Neural cell (in vitro differentiated cells): ENCODE results near the gene WASHC1.
"Not testable (repeated sequence)": the region's sequence is repeated elsewhere in the genome, so short reads cannot be mapped to it uniquely, and the experiment has no call there.

Source experiments
- CTCF ChIP-seq: fragments of 450-650 bp; IDR thresholded peaks from 2 replicates; pipeline ENCODE4 v1.5.1; 2014; ENCODE audit warnings: antibody characterized with exemption, mild to moderate bottlenecking, moderate library complexity; ENCODE audit not compliant: poor library complexity, severe bottlenecking
- EP300 ChIP-seq: fragments of 450-650 bp; conservative IDR thresholded peaks from 2 replicates; pipeline ENCODE4 v1.6.1; 2014; ENCODE audit warnings: antibody characterized with exemption, mild to moderate bottlenecking, moderate library complexity; ENCODE audit not compliant: poor library complexity, severe bottlenecking
- EZH2 ChIP-seq: fragments of 200-600, 300-800 bp; shearing (Covaris generic), sonication (generic); IDR thresholded peaks from 2 replicates; pipeline ENCODE4 v1.6.1; 2014; ENCODE audit warnings: antibody characterized with exemption, low read length, borderline replicate concordance, mild to moderate bottlenecking; ENCODE audit not compliant: insufficient read depth, poor library complexity, severe bottlenecking
- POLR2AphosphoS5 ChIP-seq: IDR thresholded peaks from 2 replicates; pipeline ENCODE4 v1.6.1; 2012
- TF ChIP-seq, protein P1 (sequence below): IDR thresholded peaks from 2 replicates; pipeline ENCODE4 v1.6.1; 2012; ENCODE audit warnings: borderline replicate concordance

- TF ChIP-seq CTCF, EP300, POLR2AphosphoS5, EZH2: not testable (repeated sequence)
- TF ChIP-seq, protein P1, sequence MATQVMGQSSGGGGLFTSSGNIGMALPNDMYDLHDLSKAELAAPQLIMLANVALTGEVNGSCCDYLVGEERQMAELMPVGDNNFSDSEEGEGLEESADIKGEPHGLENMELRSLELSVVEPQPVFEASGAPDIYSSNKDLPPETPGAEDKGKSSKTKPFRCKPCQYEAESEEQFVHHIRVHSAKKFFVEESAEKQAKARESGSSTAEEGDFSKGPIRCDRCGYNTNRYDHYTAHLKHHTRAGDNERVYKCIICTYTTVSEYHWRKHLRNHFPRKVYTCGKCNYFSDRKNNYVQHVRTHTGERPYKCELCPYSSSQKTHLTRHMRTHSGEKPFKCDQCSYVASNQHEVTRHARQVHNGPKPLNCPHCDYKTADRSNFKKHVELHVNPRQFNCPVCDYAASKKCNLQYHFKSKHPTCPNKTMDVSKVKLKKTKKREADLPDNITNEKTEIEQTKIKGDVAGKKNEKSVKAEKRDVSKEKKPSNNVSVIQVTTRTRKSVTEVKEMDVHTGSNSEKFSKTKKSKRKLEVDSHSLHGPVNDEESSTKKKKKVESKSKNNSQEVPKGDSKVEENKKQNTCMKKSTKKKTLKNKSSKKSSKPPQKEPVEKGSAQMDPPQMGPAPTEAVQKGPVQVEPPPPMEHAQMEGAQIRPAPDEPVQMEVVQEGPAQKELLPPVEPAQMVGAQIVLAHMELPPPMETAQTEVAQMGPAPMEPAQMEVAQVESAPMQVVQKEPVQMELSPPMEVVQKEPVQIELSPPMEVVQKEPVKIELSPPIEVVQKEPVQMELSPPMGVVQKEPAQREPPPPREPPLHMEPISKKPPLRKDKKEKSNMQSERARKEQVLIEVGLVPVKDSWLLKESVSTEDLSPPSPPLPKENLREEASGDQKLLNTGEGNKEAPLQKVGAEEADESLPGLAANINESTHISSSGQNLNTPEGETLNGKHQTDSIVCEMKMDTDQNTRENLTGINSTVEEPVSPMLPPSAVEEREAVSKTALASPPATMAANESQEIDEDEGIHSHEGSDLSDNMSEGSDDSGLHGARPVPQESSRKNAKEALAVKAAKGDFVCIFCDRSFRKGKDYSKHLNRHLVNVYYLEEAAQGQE: not testable (repeated sequence)
These were observed 47.1 kb upstream of the WASHC1 start for GRCh38 chr9:76389-76788.
